IMR-90 (cell line): ENCODE measurements around the gene UGT8.

Experiments
- CTCF ChIP-seq: conservative IDR thresholded peaks from 2 replicates; pipeline ENCODE4 v1.5.1; 2012; ENCODE audit warnings: mild to moderate bottlenecking, low read depth, low read length, improper control_type of control experiment
- MAZ ChIP-seq: IDR thresholded peaks from 2 replicates; pipeline ENCODE4 v1.6.1; 2012; ENCODE audit warnings: low read depth, mild to moderate bottlenecking, low read length, improper control_type of control experiment, moderate library complexity, borderline replicate concordance
- POLR2A ChIP-seq: IDR thresholded peaks from 2 replicates; pipeline ENCODE4 v1.6.1; 2012; ENCODE audit warnings: mild to moderate bottlenecking, low read depth, low read length

GRCh38 chr4:114615435-114615834 lies 16.8 kb downstream of the UGT8 start:
- TF ChIP-seq POLR2A: no peak
- TF ChIP-seq CTCF: no peak
- no peak for TF ChIP-seq MAZ
